ENCODE measurements around the gene ARSG.

The ARSG gene

DNA sequence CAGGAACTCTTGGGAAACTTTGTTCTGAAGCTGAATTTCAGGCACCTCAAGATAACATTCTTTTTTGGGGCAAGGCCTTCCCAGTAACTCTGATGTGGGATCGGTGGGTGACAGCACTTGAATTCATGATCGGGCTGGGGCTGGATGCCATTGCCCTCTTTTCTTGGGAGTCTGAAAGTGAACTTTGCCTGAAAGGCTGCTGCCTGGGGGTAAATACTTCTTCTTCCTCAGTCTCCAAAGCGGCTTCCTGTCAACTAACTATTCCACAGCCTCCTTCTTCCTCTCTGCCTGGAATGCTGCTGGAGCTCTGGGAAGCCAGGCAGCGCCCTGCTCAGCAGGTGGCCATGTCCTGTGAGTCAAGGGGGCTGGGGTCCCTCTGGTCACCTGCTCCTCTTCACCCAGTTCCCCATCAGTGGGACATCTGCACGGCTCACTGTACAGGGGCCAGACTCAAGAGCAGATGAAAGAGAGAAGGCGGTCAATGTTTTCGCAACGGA is 86.5 kb downstream of the ARSG start:
- no peak for DNase-seq (ENCODE audit: low read depth)

DNA sequence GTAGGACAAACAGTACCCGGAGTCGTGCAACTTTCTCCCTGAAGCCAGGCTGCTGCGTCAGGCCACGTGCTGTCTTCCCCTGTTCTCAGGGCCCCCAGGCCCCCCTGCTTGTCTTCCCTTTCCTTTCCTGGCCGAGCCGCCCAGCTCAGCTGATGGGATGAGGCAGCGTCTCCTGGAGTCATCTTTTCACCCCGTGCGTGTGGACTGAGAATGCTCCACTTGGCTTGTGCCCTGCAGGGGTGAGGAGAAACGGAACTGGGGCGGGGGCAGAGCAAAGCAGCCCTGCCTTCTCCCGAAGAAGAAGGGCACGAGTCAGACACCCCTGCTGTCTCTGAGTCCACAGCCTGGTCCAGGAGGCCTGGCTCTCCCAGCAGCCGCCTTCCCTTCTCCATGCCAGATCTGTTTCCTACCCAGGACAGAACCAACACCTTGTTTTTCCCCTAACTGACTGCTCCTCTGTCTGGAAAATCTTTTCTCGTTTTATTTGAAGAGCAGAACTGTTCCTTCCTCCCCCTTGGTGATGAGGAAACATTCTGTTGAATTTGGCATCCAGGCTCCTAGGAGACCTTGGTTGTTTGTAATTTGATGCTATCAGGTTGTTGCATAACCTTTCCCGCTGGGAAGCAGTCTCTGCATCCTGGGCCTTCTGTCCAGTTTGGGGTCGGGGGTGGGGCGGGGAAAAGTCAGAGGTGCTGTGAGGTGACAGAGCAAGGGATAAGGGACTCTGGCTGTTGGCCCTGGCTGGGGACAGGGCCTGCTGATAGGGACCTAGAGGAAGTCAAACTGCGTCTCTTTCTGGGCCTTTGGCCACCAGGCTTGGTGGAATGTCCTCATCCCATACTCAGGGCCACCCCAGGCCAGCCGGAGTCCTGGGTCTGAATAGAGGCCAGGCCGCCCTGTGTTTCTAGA is 87.2 kb downstream of the ARSG start:
- DNase-seq (ENCODE audit: low read depth), result no peak

DNA sequence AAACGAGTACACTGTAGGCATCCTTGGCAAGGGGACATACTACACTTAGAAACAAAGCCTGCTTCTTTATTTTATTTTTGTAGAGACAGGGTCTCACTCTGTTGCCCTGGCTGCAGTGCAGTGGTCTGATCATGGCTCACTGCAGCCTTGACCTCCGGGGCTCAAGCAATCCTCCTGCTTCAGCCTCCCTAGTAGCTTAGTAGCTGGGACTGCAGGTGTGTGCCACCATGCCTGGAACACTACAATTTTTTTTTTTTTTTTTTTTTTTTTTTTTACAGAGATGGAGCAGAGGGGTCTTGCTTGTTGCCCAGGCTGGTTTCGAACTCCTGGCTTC is 87.8 kb downstream of the ARSG start:
- no peak for DNase-seq (ENCODE audit: low read depth)

DNA sequence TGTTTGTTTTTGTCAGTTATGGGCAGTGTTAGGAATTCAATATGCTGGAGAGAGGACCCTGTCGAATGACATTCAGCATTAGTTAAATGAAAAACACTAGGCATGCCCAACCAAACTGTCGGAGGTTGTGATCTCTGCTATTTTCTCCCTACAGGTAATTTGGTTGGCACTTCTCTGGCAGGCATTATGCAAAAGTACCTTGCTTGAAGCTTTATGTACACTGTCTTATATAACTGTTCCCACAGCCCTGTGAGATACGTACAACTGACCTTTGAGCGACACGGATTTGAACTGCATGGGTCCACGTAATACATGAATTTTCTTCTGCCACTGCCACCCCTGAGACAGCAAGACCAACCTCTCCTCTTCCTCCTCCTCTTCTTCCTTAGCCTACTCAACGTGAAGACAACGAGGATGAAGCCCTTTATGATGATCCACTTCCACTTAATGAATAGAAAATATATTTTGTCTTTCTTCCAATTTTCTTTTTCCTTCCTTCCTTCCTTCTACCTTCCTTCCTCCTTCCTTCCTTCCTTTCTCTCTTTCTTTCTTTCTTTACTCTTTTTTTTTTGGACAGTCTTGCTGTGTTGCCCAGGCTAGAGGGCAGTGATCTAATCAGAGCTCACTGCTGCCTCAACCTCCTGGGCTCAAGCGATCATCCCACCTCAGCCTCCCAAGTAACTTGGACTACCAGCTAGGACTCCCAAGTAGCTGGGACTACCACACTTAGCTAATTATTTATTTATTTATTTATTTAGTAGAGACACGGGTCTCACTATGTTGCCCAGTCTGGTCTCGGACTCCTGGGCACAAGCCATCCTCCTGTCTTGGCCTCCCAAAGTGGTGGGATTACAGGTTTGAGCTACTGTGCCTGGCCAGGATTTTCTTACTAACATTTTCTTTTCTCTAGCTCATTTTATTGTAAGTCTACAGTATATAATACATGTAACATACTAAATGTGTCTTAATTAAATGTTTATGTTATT is 88.7 kb downstream of the ARSG start:
- no peak for DNase-seq (ENCODE audit: low read depth)

DNA sequence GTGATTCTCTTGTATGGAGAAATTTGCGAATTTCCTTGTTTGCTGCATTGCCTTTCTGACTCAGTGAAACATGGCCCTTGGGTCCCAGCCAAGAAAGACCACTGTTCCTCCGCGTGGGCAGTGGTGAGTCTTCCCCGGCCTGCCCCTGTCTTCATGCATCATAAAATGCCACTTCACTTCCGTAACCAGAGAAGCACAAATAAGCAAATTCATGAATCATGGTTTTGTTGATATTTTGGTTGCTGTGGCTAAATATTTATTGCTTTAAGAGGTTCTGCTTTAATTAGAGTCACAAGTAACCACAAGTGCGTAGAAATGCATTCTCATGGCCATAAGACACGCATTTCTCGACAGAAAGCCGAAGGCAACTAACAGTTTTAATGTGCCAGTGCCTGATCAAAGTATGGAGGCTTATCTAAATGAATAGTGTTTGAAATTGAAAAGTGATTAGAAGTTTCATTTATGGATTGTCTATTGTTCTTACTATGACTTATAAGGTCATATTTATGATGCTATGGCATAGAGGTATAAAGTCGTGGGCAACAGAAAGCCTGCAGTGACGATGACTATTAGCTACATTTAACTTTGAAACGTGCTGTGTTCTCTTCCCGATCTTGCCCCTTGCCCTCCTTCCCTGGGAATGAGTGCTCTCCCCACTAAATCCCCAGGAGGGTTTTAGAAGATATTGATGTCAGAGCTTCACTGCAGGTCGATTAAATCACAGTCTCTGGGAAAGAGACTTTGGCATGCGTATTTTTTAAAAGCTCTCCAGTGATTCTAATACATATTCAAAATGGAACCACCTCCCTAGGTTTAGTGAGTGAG is 90.0 kb downstream of the ARSG start:
- no peak for DNase-seq (ENCODE audit: low read depth)

DNA sequence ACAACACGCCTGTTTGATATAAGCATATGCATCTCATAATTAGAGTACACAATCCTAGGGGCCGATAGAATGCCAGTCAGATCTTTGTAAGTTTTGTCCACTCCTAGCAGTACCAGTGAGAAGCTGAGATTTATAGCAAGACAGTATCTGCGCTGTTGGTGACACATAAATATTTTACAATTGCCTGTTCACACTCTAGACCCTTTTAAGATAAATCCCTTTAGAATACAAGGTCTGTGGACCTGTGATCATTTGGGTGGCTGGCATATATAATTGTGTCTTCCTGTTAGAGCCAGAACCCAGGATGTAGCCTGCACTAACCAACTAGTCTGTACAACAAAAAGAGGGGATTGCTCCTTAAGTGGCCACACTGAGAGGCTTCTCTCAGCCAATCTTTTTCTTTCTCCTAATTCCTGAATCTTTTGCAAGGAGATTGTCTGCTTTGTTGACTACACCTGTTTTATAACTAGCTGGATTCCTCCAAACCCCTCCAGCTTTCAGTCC is 91.3 kb downstream of the ARSG start:
- DNase-seq (ENCODE audit: low read depth), result no peak

DNA sequence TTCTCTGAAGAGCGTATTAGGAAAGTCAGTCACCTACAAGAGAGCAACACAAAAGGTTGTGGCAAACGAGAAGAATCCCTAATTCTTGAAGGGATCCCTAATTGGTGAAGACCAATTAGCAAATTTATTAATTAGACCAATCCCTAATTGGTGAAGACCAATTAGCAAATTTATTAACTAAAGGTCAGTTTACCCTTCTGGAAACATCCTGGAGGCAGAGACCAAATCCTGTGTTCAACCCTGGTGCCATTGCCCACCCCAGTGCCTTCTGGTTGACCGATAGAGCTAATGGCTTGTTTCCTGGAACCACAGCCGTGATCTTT is 91.8 kb downstream of the ARSG start:
- DNase-seq (ENCODE audit: low read depth), result no peak

DNA sequence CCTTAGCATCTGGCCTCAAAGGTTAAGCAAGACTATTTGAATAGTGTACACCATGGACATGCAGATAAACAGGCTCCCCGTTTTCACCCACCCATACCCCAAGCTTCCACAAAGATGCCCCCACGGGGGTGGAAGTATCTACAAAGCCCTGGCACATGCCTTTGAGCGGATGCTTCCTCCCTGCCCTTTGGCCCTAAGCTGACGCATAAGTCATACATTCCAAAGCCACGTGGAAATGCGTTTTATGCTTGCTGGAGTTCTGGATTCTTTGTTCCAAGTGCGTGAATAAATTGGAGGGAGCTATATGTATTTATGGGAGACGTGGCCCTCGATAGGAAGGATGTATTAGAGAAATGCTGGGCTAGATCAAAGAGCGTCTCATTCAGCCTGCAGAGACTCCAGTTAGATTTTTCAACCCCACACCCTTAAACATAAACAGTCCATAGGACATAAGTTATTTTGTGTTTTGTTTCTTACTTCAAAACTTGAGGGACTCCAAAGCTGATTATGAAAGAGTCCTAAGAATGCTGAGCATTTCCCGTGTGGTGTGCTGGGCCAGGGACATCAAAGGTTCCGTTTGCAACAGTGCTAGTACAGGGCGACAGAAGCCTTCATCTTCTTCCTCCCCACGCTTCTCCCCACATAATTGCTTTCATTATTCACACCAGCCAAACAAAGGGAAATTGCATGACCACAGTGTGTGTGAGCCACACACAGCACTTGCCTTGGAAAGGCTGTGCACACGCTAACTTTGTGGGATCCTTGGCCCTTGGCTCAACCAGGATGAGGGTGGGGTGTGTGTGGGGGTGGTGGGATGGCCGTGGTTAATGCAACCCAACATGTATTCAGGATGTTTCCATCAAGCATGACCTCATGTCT is 92.4 kb downstream of the ARSG start:
- peak; percentile 4 for DNase-seq (ENCODE audit: low read depth)

DNA sequence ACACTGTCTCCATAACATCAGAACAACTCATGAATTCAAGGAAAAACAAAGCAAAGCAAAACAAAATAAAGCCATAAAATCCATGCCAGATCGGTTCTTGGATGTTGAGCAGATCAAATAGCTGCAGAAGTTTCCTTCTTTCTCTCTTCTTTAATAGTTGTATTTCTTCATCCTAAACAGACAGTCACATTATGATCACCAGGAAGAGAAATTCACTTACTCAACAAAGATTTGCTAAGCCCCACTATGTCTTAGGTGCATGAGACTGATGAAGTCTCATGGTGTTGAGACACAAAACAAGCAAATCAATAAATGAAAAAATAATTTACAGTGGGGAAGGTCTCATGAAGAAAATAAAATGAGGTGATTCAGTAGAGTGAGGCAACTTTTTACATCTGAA is 93.2 kb downstream of the ARSG start:
- no peak for DNase-seq (ENCODE audit: low read depth)

DNA sequence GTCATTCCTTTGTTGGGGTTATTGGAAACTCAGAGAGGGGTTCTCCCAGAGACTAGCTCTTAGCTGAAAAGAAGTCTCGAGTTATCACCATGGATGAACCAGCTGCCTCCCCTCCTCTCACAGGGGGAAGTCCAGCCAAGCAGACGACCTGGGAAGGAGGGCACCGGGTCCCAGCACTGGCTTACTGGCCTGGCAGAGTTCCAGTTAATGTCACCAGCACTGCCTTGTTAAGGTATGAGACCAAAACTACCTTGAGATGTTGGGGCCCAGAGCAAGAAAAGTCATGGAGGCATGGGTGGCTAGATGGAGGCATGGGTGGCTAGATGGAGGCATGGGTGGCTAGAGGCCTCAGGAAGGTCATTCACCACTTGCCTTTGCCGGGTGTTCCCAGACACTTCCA is 93.6 kb downstream of the ARSG start:
- DNase-seq (ENCODE audit: low read depth), result no peak

DNA sequence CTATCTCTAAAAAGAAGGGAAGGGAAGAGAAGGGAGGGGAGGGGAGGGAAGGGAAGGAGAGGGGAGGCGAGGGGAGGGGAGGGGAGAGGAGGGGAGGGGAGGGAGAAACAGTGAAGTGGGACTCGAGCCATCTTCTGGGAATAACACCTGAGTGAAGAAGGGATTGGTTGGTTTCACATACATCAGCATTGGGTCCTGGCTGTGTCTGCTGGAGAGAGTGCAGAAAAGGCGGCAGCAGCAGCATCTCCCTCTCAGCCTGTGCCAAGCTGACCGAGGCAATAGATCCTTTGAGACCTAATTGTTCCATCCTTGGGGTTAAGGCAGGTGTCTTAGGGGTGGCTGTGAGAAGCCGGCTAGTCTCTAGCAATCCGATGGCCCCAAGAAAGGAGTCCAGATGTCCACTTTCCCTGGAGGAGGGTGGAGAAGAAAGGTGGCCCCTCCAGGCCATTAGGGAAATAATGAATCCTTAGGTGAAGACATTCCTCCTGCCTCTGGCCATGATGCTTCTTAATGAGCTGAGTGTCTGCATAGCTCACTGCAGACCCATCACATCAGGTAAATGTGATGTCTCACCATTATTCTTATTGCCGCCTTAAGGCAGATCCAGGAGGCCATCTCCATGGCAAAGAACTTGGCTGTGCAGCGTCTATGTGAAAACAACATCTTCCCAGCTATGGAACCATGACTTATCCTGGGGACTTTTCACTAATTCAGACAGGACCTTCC is 94.4 kb downstream of the ARSG start:
- no peak for DNase-seq (ENCODE audit: low read depth)

DNA sequence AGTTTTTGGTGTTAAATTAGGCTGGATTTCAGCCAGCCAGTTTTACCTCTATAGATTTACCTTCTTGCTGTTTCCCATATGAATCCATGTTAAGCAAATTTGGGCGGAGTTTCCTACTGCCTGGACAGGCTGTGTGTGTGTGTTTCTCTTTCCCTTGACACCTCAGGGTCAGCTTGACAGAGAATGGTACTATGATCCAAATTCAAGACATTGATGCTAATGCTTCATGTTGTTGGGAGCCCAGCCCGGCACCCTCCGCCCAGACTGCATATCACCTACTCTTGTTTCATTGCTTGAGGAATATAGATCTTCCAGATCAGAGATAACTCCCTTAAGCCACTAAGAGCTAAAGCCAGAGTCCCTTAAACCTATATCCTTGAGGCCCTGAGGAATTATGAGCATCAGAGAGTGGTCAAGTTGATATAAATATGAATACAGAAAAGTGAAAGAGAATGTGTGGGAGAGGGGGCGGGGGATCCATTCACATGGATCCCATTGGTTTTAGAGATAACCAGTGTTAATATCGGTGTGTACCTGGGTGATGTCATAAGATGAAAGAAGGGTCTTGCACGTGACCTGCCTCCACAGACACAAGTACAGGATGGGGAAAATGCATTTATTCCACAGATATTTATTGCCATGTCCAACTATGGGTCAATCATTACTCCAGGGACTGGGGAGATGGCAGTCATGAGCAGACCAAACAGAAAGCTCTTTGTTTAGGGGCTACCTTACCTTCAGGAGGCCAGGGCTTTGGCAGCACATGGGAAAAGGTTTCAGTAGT is 96.3 kb downstream of the ARSG start:
- DNase-seq (ENCODE audit: low read depth), result no peak

DNA sequence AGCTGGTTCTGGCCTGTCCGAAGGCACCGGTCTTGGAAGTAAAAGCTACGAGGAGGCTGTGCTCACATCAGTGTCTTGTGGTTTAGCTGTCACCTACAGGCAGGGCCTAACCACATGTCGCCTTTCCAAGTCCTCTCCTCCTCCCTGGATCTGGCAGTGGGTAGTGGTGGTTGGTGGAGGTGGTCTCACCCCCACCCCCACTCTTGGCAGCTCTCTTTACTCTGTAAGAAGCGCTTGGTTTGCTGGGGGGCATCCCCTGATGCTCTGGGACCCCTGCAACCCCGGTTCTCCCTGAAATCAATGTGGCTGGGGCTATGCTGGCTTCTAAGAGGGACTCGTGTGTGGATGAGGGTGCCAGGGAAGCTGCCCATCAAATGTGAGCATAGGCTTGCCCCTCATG is 97.7 kb downstream of the ARSG start:
- no peak for DNase-seq (ENCODE audit: low read depth)

DNA sequence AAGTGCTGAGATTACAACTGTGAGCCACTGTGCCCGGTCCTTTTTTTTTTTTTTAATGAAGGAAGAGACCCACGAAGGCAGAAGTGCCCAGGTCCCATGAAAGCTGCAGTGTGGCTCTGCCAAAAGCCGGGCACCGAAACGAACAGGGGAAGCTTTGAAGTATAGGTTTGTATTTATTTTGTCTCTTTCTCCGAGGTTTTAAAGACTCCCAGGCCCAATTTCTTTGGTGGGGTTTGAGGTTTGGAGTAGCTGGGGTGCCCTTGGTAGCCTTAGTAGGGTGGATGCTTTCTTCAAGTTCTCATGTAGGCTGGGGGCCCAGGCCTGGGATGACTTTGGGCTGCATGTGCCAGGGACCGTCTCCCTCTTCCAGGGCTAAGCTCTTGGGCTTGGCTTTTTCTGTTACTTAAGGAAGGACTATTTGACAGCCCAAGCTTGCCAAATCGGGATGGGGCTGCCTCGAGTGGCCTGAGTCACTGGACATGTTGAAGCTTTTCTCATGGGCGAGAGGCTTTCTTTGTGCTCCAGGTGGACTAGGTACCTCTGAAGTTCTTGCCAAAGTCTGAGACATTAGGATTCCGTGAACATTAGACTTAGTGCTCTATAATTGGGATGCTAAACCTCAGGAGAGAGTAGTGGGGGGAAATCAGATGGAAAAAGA is 99.7 kb downstream of the ARSG start:
- no peak for DNase-seq (ENCODE audit: low read depth)

DNA sequence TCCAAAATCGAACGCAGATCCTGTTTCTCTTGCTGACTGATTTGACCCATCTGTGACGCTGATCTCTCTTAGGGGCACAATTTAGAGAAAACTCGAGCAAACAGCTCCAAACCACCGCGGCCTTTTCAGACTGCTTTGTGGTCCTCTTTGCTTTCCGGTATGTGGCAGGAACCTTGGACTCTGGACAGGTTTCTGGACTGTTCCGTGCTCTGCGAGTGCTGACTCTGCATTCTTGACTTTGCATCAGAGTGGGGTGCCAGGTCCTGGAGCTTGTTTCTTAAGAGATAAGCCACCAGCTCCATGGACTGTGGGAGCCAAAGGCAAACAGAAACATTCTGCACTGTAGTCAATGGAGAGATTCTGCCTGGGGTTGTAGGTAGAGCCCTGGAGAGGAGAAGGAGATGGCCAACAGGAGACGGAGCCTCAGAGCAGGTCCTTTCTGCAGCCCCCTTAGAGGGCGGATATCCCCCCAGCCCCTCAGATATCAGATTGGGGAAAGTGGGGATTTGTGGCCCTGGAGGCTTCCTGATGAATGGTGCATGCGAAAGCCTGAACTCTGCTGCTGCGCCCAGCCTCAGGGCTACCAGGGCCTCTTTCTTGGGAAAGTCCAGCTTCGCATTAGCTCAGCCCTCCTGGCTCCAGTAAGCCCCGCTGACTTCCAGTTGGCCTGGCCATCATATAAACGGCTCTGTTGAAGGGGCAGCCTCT is 100.4 kb downstream of the ARSG start:
- no peak for DNase-seq (ENCODE audit: low read depth)

DNA sequence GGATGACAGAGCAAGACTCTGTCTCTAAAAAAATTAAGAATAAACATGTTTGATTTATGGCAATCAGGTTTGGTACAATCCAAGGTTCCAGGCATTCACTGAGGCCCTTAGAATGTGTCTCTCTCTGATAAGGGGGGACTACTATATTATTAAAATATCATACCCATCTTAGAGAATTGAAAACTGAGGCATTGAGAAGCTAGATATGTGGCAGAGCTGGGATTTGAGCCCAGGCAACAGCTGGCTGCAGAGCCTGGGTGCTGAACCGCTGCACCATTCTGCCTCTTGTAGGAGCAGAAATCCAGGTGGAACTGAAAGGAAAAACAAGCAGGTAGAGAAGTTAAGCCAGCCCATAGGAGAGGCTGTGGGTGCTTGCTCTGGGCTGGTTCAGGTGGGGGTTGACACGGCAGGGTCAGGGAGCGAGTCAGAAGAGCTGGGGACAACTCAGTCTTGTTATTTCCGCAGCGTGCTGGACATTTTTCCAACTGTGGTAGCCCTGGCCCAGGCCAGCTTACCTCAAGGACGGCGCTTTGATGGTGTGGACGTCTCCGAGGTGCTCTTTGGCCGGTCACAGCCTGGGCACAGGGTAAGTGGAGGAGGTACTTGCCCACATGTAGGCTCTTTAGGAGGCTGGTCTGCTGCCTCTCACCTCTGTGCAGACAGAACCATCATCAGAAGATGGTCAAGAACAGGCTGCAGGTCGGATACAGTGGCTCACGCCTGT is 103.5 kb downstream of the ARSG start:
- DNase-seq (ENCODE audit: low read depth), result no peak

Measured in stimulated activated CD4-positive, alpha-beta T cell treated with anti-CD3 and anti-CD28 coated beads, Interleukin-2, amount 100 ng/mL, for 4 hours (primary cell).